OCI-LY7 (cell line): ENCODE measurements around the gene PPFIA4. TPM values are rescaled to one million over a fixed set of nuclear protein-coding genes. Genes with fewer than 3 reads are reported as not detected.

Experiments used
- BruUV-seq: library from RNA; stranded (reverse); fragments of 400-500 nt; replicated peaks from 2 replicates; lab custom pipeline; 2021; lab: Mats Ljungman, UMichigan
- CTCF ChIA-PET: fragments of 300-600 bp; sonication (Branson Sonifier 250); formaldehyde crosslinking; loops from one replicate; lab custom pipeline; 2022; ENCODE audit warnings: antibody characterized with exemption; ENCODE audit not compliant: unreplicated experiment; lab: Charles Lee
- POLR2A ChIA-PET: fragments of 300-600 bp; sonication (Branson Sonifier 250); formaldehyde crosslinking; loops from one replicate; lab custom pipeline; 2022; ENCODE audit warnings: antibody characterized with exemption; lab: Charles Lee
- DNase-seq: peaks from one replicate; pipeline ENCODE4 v3.0.0-alpha.2; 2015; ENCODE audit warnings: low spot score
- H2AFZ ChIP-seq: fragments of 200-600 bp; sonication (generic), shearing (Covaris generic); 2 replicates; pipeline ENCODE4 v1.6.1; 2014; ENCODE audit warnings: mild to moderate bottlenecking, antibody characterized with exemption, low read length, moderate library complexity
- H3K27ac ChIP-seq: fragments of 200-600 bp; sonication (generic); 2 replicates; pipeline ENCODE4 v1.5.1; 2014; ENCODE audit warnings: mixed run types, low read depth, mild to moderate bottlenecking, moderate library complexity, low read length, inconsistent platforms; ENCODE audit not compliant: poor library complexity, severe bottlenecking
- H3K36me3 ChIP-seq: fragments of 200-600 bp; sonication (generic); 2 replicates; pipeline ENCODE4 v1.6.1; 2014; ENCODE audit warnings: mild to moderate bottlenecking, antibody characterized with exemption, low read length, moderate library complexity, mixed read lengths; ENCODE audit not compliant: insufficient read depth
- H3K4me1 ChIP-seq: fragments of 200-600 bp; sonication (generic); 2 replicates; pipeline ENCODE4 v1.5.1; 2014; ENCODE audit warnings: mild to moderate bottlenecking, low read length; ENCODE audit not compliant: insufficient read depth, poor library complexity, severe bottlenecking
- H3K4me2 ChIP-seq: fragments of 200-600 bp; sonication (generic); 2 replicates; pipeline ENCODE4 v1.6.1; 2014; ENCODE audit warnings: mild to moderate bottlenecking, low read length
- H3K4me3 ChIP-seq: fragments of 200-600 bp; sonication (generic); 2 replicates; pipeline ENCODE4 v1.5.1; 2014; ENCODE audit warnings: mild to moderate bottlenecking, low read depth, low read length; ENCODE audit not compliant: poor library complexity, severe bottlenecking
- H3K79me2 ChIP-seq: fragments of 200-600 bp; sonication (generic); 2 replicates; pipeline ENCODE4 v1.6.1; 2016; ENCODE audit warnings: low read depth, mild to moderate bottlenecking, low read length, moderate library complexity, mixed read lengths; ENCODE audit not compliant: insufficient read depth
- H3K9me2 ChIP-seq: fragments of 200-600 bp; sonication (generic); 2 replicates; pipeline ENCODE4 v1.6.1; 2016; ENCODE audit warnings: mild to moderate bottlenecking, low read length, mixed read lengths; ENCODE audit not compliant: insufficient read depth
- H3K9me3 ChIP-seq: fragments of 200-600 bp; sonication (generic); 2 replicates; pipeline ENCODE4 v1.6.1; 2014; ENCODE audit warnings: mild to moderate bottlenecking, mixed run types, low read length, mixed read lengths
- H4K20me1 ChIP-seq: fragments of 200-600 bp; sonication (generic); 2 replicates; pipeline ENCODE4 v1.6.1; 2014; ENCODE audit warnings: mild to moderate bottlenecking, antibody characterized with exemption, low read length, moderate library complexity, mixed read lengths; ENCODE audit not compliant: insufficient read depth
- EZH2phosphoT487 ChIP-seq: fragments of 200-600 bp; sonication (generic); IDR thresholded peaks from 2 replicates; pipeline ENCODE4 v1.6.1; 2018; ENCODE audit warnings: low read depth, borderline replicate concordance, mild to moderate bottlenecking, mixed run types, antibody characterized with exemption, low read length, moderate library complexity, mixed read lengths
- intact Hi-C: fragments of 100-400 bp; cut with micrococcal nuclease; formaldehyde crosslinking; loops from one replicate; pipeline ENCODE4 v1.10.0; 2022; ENCODE audit not compliant: unreplicated experiment
- total RNA-seq, 2 experiments: library from RNA; depleted of rRNA in 1 of 2; stranded (reverse); fragments of >200 nt in 1 of 2; shearing (Covaris generic) in 1 of 2; gene quantifications; 2 replicates each; pipeline ENCODE4 v1.2.3, GENCODE V29; 2014 to 2022
- TF ChIP-seq, protein P1 (sequence below): fragments of 200-600 bp; sonication (generic); conservative IDR thresholded peaks from 2 replicates; pipeline ENCODE4 v1.5.1; 2014; ENCODE audit warnings: mild to moderate bottlenecking, antibody characterized with exemption, low read length, moderate library complexity, mixed read lengths

Gene PPFIA4
- total RNA-seq, 2 experiments from 2014 or later, result 0.03 to 2.7 TPM

- Histone ChIP-seq H3K27ac (no peak overlapping the region), H4K20me1 (no peaks in the 10 kb centered on the region), H3K4me1 (no peaks in the 10 kb centered on the region), H3K79me2 (no peaks in the 10 kb centered on the region), H3K4me3 (no peak overlapping the region), H3K4me2 (no peak overlapping the region), H3K9me3 (no peaks in the 10 kb centered on the region), H3K36me3 (no peaks in the 10 kb centered on the region), H3K9me2 (no peaks in the 10 kb centered on the region), H2AFZ (no peak overlapping the region)
- ChIA-PET POLR2A (interaction anchor here (0.8 kb wide), 1 partner anchor 17 kb away, joined by 3 read pairs; no protein-coding TSS in a partner anchor), CTCF (no interaction called here)
- no TSS peak for BruUV-seq
- TF ChIP-seq, protein P1, sequence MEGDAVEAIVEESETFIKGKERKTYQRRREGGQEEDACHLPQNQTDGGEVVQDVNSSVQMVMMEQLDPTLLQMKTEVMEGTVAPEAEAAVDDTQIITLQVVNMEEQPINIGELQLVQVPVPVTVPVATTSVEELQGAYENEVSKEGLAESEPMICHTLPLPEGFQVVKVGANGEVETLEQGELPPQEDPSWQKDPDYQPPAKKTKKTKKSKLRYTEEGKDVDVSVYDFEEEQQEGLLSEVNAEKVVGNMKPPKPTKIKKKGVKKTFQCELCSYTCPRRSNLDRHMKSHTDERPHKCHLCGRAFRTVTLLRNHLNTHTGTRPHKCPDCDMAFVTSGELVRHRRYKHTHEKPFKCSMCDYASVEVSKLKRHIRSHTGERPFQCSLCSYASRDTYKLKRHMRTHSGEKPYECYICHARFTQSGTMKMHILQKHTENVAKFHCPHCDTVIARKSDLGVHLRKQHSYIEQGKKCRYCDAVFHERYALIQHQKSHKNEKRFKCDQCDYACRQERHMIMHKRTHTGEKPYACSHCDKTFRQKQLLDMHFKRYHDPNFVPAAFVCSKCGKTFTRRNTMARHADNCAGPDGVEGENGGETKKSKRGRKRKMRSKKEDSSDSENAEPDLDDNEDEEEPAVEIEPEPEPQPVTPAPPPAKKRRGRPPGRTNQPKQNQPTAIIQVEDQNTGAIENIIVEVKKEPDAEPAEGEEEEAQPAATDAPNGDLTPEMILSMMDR, result no peak
- no peak for TF ChIP-seq EZH2phosphoT487
- intact Hi-C loops, result no loop called here
- no peak for DNase-seq
Observed at GRCh38 chr1:203113308-203113707, 87.0 kb downstream of the PPFIA4 start.

GRCh38 chr1:203114202-203114601, 87.9 kb downstream of the PPFIA4 start:
- no TSS peak for BruUV-seq
- Histone ChIP-seq H3K4me2 (no peak overlapping the region), H4K20me1 (no peaks in the 10 kb centered on the region), H3K36me3 (no peaks in the 10 kb centered on the region), H3K27ac (no peak overlapping the region), H3K79me2 (no peaks in the 10 kb centered on the region), H3K4me1 (no peaks in the 10 kb centered on the region), H3K9me3 (no peaks in the 10 kb centered on the region), H3K9me2 (no peaks in the 10 kb centered on the region), H3K4me3 (no peak overlapping the region), H2AFZ (no peak overlapping the region)
- POLR2A ChIA-PET, result interaction anchor here (0.8 kb wide), 1 partner anchor 16 kb away, joined by 3 read pairs; no protein-coding TSS in a partner anchor
- TF ChIP-seq EZH2phosphoT487, result no peak
- TF ChIP-seq, protein P1, result no peak
- intact Hi-C loops, result no loop called here
- DNase-seq, result no peak
- CTCF ChIA-PET, result no interaction called here

GRCh38 chr1:203116091-203116820, 90.0 kb downstream of the PPFIA4 start:
- ChIA-PET CTCF (no interaction called here), POLR2A (no interaction called here)
- H3K4me2 ChIP-seq, result no peak overlapping the region
- H3K27ac ChIP-seq, result no peak overlapping the region
- TF ChIP-seq, protein P1, result no peak
- TF ChIP-seq EZH2phosphoT487, result no peak
- H4K20me1 ChIP-seq, result no peaks in the 10 kb centered on the region
- no peak overlapping the region for H2AFZ ChIP-seq
- H3K4me3 ChIP-seq, result no peak overlapping the region
- intact Hi-C loops, result no loop called here
- no TSS peak for BruUV-seq
- H3K9me3 ChIP-seq, result no peaks in the 10 kb centered on the region
- H3K36me3 ChIP-seq, result no peaks in the 10 kb centered on the region
- no peaks in the 10 kb centered on the region for H3K79me2 ChIP-seq
- no peaks in the 10 kb centered on the region for H3K9me2 ChIP-seq
- H3K4me1 ChIP-seq, result no peaks in the 10 kb centered on the region
- no peak for DNase-seq
